GM10248 (cell line): Measurements from ENCODE around the gene PKD1.

ENCODE experiments used
- CTCF ChIA-PET: fragments of 300-600 bp; sonication (Branson Sonifier 250); formaldehyde crosslinking; extraction: SDS; loops from one replicate; lab custom pipeline; 2021; ENCODE audit warnings: antibody characterized with exemption; lab: Yijun Ruan, JAX
- POLR2A ChIA-PET: fragments of 350-650 bp; sonication (Branson Sonifier 250); formaldehyde crosslinking; extraction: SDS; loops from one replicate; lab custom pipeline; 2020; ENCODE audit warnings: antibody characterized with exemption; lab: Yijun Ruan, JAX
- DNase-seq: peaks from one replicate; pipeline ENCODE4 v3.0.0; 2012; ENCODE audit errors: extremely low spot score
- CTCF ChIP-seq: IDR thresholded peaks from 2 replicates; pipeline ENCODE4 v1.5.1; 2012; ENCODE audit warnings: mild to moderate bottlenecking, low read depth; ENCODE audit errors: extremely low read depth, missing control alignments, control extremely low read depth

The PKD1 gene

GRCh38 chr16:2091547-2092255, 44.0 kb downstream of the PKD1 start:
- ChIA-PET CTCF (interaction anchor here (1.9 kb wide), 1 partner anchor 69 kb away, joined by 4 read pairs; no protein-coding TSS in a partner anchor), POLR2A (interaction anchor here (0.5 to 1.2 kb wide), 2 partner anchors 42 to 64 kb away, joined by 4 to 11 read pairs; partner anchors contain the start of gene TRAF7)
- DNase-seq: no peak
- TF ChIP-seq CTCF: no peak

GRCh38 chr16:2090777-2091546, 44.7 kb downstream of the PKD1 start:
- TF ChIP-seq CTCF: no peak
- ChIA-PET POLR2A (interaction anchor here (0.6 to 0.8 kb wide), 2 partner anchors 64 to 73 kb away, joined by 4 to 7 read pairs; partner anchors contain the start of gene TRAF7), CTCF (interaction anchor here (1.9 kb wide), 1 partner anchor 68 kb away, joined by 4 read pairs; no protein-coding TSS in a partner anchor)
- DNase-seq: peak; percentile 81

- CTCF ChIA-PET: interaction anchor here (1.9 kb wide), 1 partner anchor 68 kb away, joined by 4 read pairs; no protein-coding TSS in a partner anchor
- no peak for TF ChIP-seq CTCF
- no peak for DNase-seq
- POLR2A ChIA-PET: interaction anchor here (0.6 to 0.8 kb wide), 2 partner anchors 65 to 72 kb away, joined by 4 to 7 read pairs; partner anchors contain the start of gene TRAF7
Observed at GRCh38 chr16:2090481-2090776, 45.3 kb downstream of the PKD1 start.

- TF ChIP-seq CTCF: no peak
- ChIA-PET POLR2A (interaction anchor here (0.6 to 0.8 kb wide), 2 partner anchors 65 to 72 kb away, joined by 4 to 7 read pairs; partner anchors contain the start of gene TRAF7), CTCF (no interaction called here)
- DNase-seq: no peak
Observed at GRCh38 chr16:2089706-2090480, 45.8 kb downstream of the PKD1 start.

- ChIA-PET CTCF (no interaction called here), POLR2A (no interaction called here)
- no peak for TF ChIP-seq CTCF
- no peak for DNase-seq
Observed at GRCh38 chr16:2088759-2089358, 46.8 kb downstream of the PKD1 start.
